Thyroid gland (tissue), 4 donors: ENCODE results near the gene NOS1AP. TPM values are rescaled to one million over a fixed set of nuclear protein-coding genes. Genes with fewer than 3 reads are reported as not detected.

Source experiments
- DNase-seq, 2 donors: peaks; one replicate each; pipeline ENCODE4 v3.0.0-alpha.2; 2019
- H3K27ac ChIP-seq, 3 donors: fragments of 200-600 bp; sonication (generic); 1 replicate in 2 of 3; 2 replicates in 1 of 3; pipeline ENCODE4 v1.5.1; 2016 to 2019; ENCODE audit warnings: mild to moderate bottlenecking in 1 of 3, moderate library complexity in 1 of 3
- H3K27me3 ChIP-seq: fragments of 200-600 bp; sonication (generic); one replicate; pipeline ENCODE4 v1.5.1; 2019
- H3K36me3 ChIP-seq, 2 donors: fragments of 200-600 bp; sonication (generic); one replicate each; pipeline ENCODE4 v1.5.1; 2016 to 2019
- H3K4me1 ChIP-seq, 2 donors: fragments of 200-600 bp; sonication (generic); one replicate each; pipeline ENCODE4 v1.5.1; 2017 to 2019
- H3K4me3 ChIP-seq, 3 donors: fragments of 200-600 bp; sonication (generic); replicated peaks in 1 of 3; 1 replicate in 2 of 3; 2 replicates in 1 of 3; pipeline ENCODE4 v1.5.1; 2016; ENCODE audit warnings: mild to moderate bottlenecking in 1 of 3
- H3K9me3 ChIP-seq: fragments of 200-600 bp; sonication (generic); one replicate; pipeline ENCODE4 v1.5.1; 2017
- CTCF ChIP-seq, 6 experiments: fragments of 200-600 bp in 3 of 6; fragments of 450-650 bp in 3 of 6; sonication (generic) in 3 of 6; IDR thresholded peaks; one replicate each; pipeline ENCODE4 v1.5.1; 2016 to 2019; ENCODE audit warnings: antibody characterized with exemption in 6 of 6, mild to moderate bottlenecking in 2 of 6, inconsistent platforms in 1 of 6, moderate library complexity in 1 of 6
- POLR2A ChIP-seq, 2 donors: fragments of 450-650 bp; IDR thresholded peaks; one replicate each; pipeline ENCODE4 v1.6.1; 2017; ENCODE audit warnings: antibody characterized with exemption in 2 of 2, mild to moderate bottlenecking in 2 of 2, moderate library complexity in 1 of 2
- WGBS, 2 donors: methylation state at CpG; one replicate each; pipeline ENCODE4 v1.1.5; 2017; 5-methylcytosine and 5-hydroxymethylcytosine counted together
- intact Hi-C: fragments of 100-400 bp; cut with DNase I; formaldehyde crosslinking; loops from one replicate; pipeline ENCODE4 v1.15.1; 2023
- total RNA-seq, 4 donors: library from RNA; depleted of rRNA; stranded (reverse); fragments of >200 nt; gene quantifications; one replicate each; pipeline ENCODE4 v1.2.3, GENCODE V29; 2016

Gene NOS1AP
- total RNA-seq, 4 donors from 2014 or later, result 0.40 to 2.2 (median 0.54) TPM

GRCh38 chr1:162370161-162370560 lies 300.7 kb downstream of the NOS1AP start:
- TF ChIP-seq POLR2A (IDR thresholded peaks at IDR 0.05), result no peak
- no peak for TF ChIP-seq CTCF (IDR thresholded peaks at IDR 0.05)
- Histone ChIP-seq H3K36me3 (no peaks in the 10 kb centered on the region), H3K9me3 (no peaks in the 10 kb centered on the region), H3K4me1 (no peaks in the 10 kb centered on the region), H3K4me3 (no peak overlapping the region), H3K27ac (no peak overlapping the region), H3K27me3 (no peaks in the 10 kb centered on the region)
- no peak for DNase-seq
- intact Hi-C loops, result no loop called here
- WGBS, 2 donors, result 87 to 89% methylated on average over 1 of the region's 1 CpG

- H3K4me1 ChIP-seq, result no peaks in the 10 kb centered on the region
- no peak overlapping the region for H3K4me3 ChIP-seq
- intact Hi-C loops, result no loop called here
- DNase-seq, result no peak
- no peaks in the 10 kb centered on the region for H3K36me3 ChIP-seq
- WGBS, 2 donors, result 94 to 95% methylated on average over 3 of the region's 3 CpGs
- no peak overlapping the region for H3K27ac ChIP-seq
- no peaks in the 10 kb centered on the region for H3K27me3 ChIP-seq
- no peak for TF ChIP-seq CTCF (IDR thresholded peaks at IDR 0.05)
- TF ChIP-seq POLR2A (IDR thresholded peaks at IDR 0.05), result no peak
- H3K9me3 ChIP-seq, result no peaks in the 10 kb centered on the region
These were observed 301.2 kb downstream of the NOS1AP start for GRCh38 chr1:162370721-162371120.

GRCh38 chr1:162371611-162372010 lies 302.1 kb downstream of the NOS1AP start:
- H3K36me3 ChIP-seq, result no peaks in the 10 kb centered on the region
- no peaks in the 10 kb centered on the region for H3K4me1 ChIP-seq
- no peak overlapping the region for H3K4me3 ChIP-seq
- no peaks in the 10 kb centered on the region for H3K9me3 ChIP-seq
- H3K27me3 ChIP-seq, result no peaks in the 10 kb centered on the region
- intact Hi-C loops, result no loop called here
- no peak for TF ChIP-seq POLR2A (IDR thresholded peaks at IDR 0.05)
- TF ChIP-seq CTCF (IDR thresholded peaks at IDR 0.05), result no peak
- H3K27ac ChIP-seq, result no peak overlapping the region
- no peak for DNase-seq
- 90 to 92% methylated on average over 6 of the region's 6 CpGs for WGBS, 2 donors

- 77 to 86% methylated on average over 13 of the region's 13 CpGs for WGBS, 2 donors
These were observed 302.9 kb downstream of the NOS1AP start for GRCh38 chr1:162372159-162373071.

More at GRCh38 chr1:162372159-162373071, 302.9 kb downstream of the NOS1AP start:
- Histone ChIP-seq H3K4me1 (no peaks in the 10 kb centered on the region), H3K4me3 (no peak overlapping the region), H3K9me3 (no peaks in the 10 kb centered on the region), H3K27ac (no peak overlapping the region), H3K36me3 (no peaks in the 10 kb centered on the region), H3K27me3 (no peaks in the 10 kb centered on the region)
- intact Hi-C loops, result no loop called here
- TF ChIP-seq CTCF (IDR thresholded peaks at IDR 0.05) (no peak), POLR2A (IDR thresholded peaks at IDR 0.05) (no peak)
- no peak for DNase-seq
